Mesangial cell (primary cell): ENCODE measurements around the gene ZFX. TPM values are rescaled to one million over a fixed set of nuclear protein-coding genes. Genes with fewer than 3 reads are reported as not detected.

ENCODE experiments used
- total RNA-seq: library from RNA; depleted of rRNA; stranded (reverse); fragments of >200 nt; gene quantifications from 2 replicates; pipeline ENCODE4 v1.2.3, GENCODE V29; 2015

Gene ZFX
- 19.4 and 26.6 TPM in 2 replicates for total RNA-seq

GRCh38 chrX:24149351-24150050, at the start of gene ZFX:
ZFX (plus strand) TSS chrX:24149729; CDS start chrX:24172743, 23,014 bp downstream.

Other genes starting within 250 kb of the ZFX start
- gene APOO, start 241.8 kb upstream of the ZFX start, total RNA-seq = 15.3 and 27.5 TPM in 2 replicates
- gene CXorf58, start 241.7 kb upstream of the ZFX start, total RNA-seq = 0.16 TPM in 1 of 2 replicates, not detected in the other
- gene KLHL15, start 122.5 kb upstream of the ZFX start, total RNA-seq = 2.8 and 3.4 TPM in 2 replicates
- 147 and 163 TPM in 2 replicates for gene EIF2S3, start 94.8 kb upstream of the ZFX start, total RNA-seq
- not detected in 2 replicates for gene SUPT20HL2, start 164.3 kb downstream of the ZFX start, total RNA-seq
- not detected in 2 replicates for gene SUPT20HL1, start 210.9 kb downstream of the ZFX start, total RNA-seq